Liver (tissue), 9 donors: ENCODE data around the gene SIK3. TPM values are rescaled to one million over a fixed set of nuclear protein-coding genes. Genes with fewer than 3 reads are reported as not detected.

ENCODE experiments used
- DNase-seq: peaks from one replicate; pipeline ENCODE4 v3.0.0-alpha.2; 2017; ENCODE audit warnings: low spot score
- H3K27ac ChIP-seq, 2 donors: one replicate each; pipeline ENCODE4 v1.7.0; 2013; ENCODE audit warnings: inconsistent platforms in 2 of 2, low read length in 2 of 2, control low read depth in 1 of 2, low read depth in 1 of 2, mild to moderate bottlenecking in 1 of 2
- H3K27me3 ChIP-seq, 4 donors: one replicate each; pipeline versions ENCODE4 v1.6.1 to v1.7.0; 2013; ENCODE audit warnings: low read length in 3 of 4, inconsistent platforms in 1 of 4, mild to moderate bottlenecking in 1 of 4, moderate library complexity in 1 of 4; ENCODE audit not compliant: control insufficient read depth in 4 of 4, insufficient read depth in 4 of 4
- H3K36me3 ChIP-seq, 4 donors: one replicate each; pipeline versions ENCODE4 v1.6.1 to v1.7.0; 2013; ENCODE audit warnings: low read length in 3 of 4, mild to moderate bottlenecking in 3 of 4, low read depth in 1 of 4, moderate library complexity in 1 of 4; ENCODE audit not compliant: control insufficient read depth in 4 of 4, insufficient read depth in 3 of 4
- H3K4me1 ChIP-seq, 4 donors: one replicate each; pipeline versions ENCODE4 v1.6.1 to v1.7.0; 2013; ENCODE audit warnings: low read length in 3 of 4, mild to moderate bottlenecking in 3 of 4, moderate library complexity in 1 of 4; ENCODE audit not compliant: control insufficient read depth in 4 of 4, insufficient read depth in 4 of 4
- H3K4me3 ChIP-seq, 3 donors: one replicate each; pipeline versions ENCODE4 v1.6.1 to v1.7.0; 2013; ENCODE audit warnings: low read length in 3 of 3, control low read depth in 1 of 3, low read depth in 1 of 3, mild to moderate bottlenecking in 1 of 3
- H3K9ac ChIP-seq, 2 donors: one replicate each; pipeline ENCODE4 v1.7.0; 2013; ENCODE audit warnings: low read length in 2 of 2, mild to moderate bottlenecking in 2 of 2, moderate library complexity in 2 of 2, control low read depth in 1 of 2, low read depth in 1 of 2
- H3K9me3 ChIP-seq, 4 donors: one replicate each; pipeline versions ENCODE4 v1.6.1 to v1.7.0; 2013; ENCODE audit warnings: low read length in 3 of 4; ENCODE audit not compliant: control insufficient read depth in 4 of 4
- FOXA1 ChIP-seq: IDR thresholded peaks from 2 replicates; pipeline ENCODE4 v1.6.1; 2016; ENCODE audit warnings: antibody characterized with exemption
- FOXA2 ChIP-seq: IDR thresholded peaks from 2 replicates; pipeline ENCODE4 v1.6.1; 2016; ENCODE audit warnings: antibody characterized with exemption
- GABPA ChIP-seq, 2 donors: IDR thresholded peaks in 1 of 2; conservative IDR thresholded peaks in 1 of 2; 2 replicates each; pipeline ENCODE4 v1.6.1; 2016; ENCODE audit warnings: antibody characterized with exemption in 2 of 2, mild to moderate bottlenecking in 1 of 2, moderate library complexity in 1 of 2
- HNF4A ChIP-seq, 2 donors: conservative IDR thresholded peaks; 2 replicates each; pipeline ENCODE4 v1.6.1; 2016; ENCODE audit warnings: antibody characterized with exemption in 2 of 2, mild to moderate bottlenecking in 2 of 2
- JUND ChIP-seq, 2 donors: IDR thresholded peaks; 2 replicates each; pipeline ENCODE4 v1.6.1; 2016; ENCODE audit warnings: antibody characterized with exemption in 2 of 2
- NR2F2 ChIP-seq: IDR thresholded peaks from 2 replicates; pipeline ENCODE4 v1.6.1; 2016; ENCODE audit warnings: antibody characterized with exemption
- RAD21 ChIP-seq, 2 donors: IDR thresholded peaks; 2 replicates each; pipeline ENCODE4 v1.6.1; 2016; ENCODE audit warnings: antibody characterized with exemption in 2 of 2, mild to moderate bottlenecking in 2 of 2
- RXRA ChIP-seq, 2 donors: IDR thresholded peaks; 2 replicates each; pipeline ENCODE4 v1.6.1; 2017 to 2018; ENCODE audit warnings: antibody characterized with exemption in 2 of 2, mild to moderate bottlenecking in 1 of 2
- SP1 ChIP-seq: IDR thresholded peaks from 2 replicates; pipeline ENCODE4 v1.6.1; 2018; ENCODE audit warnings: antibody characterized with exemption, mild to moderate bottlenecking
- TAF1 ChIP-seq: conservative IDR thresholded peaks from 2 replicates; pipeline ENCODE4 v1.6.1; 2016; ENCODE audit warnings: antibody characterized with exemption, mild to moderate bottlenecking
- YY1 ChIP-seq: IDR thresholded peaks from 2 replicates; pipeline ENCODE4 v1.6.1; 2016; ENCODE audit warnings: antibody characterized with exemption, mild to moderate bottlenecking
- WGBS: extraction: QIAGEN DNeasy Blood & Tissue Kit; methylation state at CpG from one replicate; pipeline ENCODE4 v1.1.7; 2013; 5-methylcytosine and 5-hydroxymethylcytosine counted together
- polyA plus RNA-seq, 2 donors: library from polyadenylated mRNA; stranded (reverse) in 1 of 2; unstranded in 1 of 2; fragments of 200-250 nt in 1 of 2; fragments of >200 nt in 1 of 2; fragmentation: Nextera tagmentation in 1 of 2; extraction: Ambion mirVana in 1 of 2; gene quantifications; one replicate each; pipeline versions ENCODE4 v1.2.1 to v1.2.3, GENCODE V29; 2013 to 2015
- total RNA-seq, 2 donors: library from RNA; depleted of rRNA; stranded (reverse); fragments of >200 nt; gene quantifications; one replicate each; pipeline ENCODE4 v1.2.3, GENCODE V29; 2014
- TF ChIP-seq, protein P1 (sequence below): fragments of 150-350 bp; IDR thresholded peaks from 2 replicates; pipeline ENCODE4 v1.5.1; 2017; ENCODE audit warnings: improper control_type of control experiment, low read depth, low read length; ENCODE audit not compliant: missing input control
- TF ChIP-seq, protein P2 (sequence below): IDR thresholded peaks from 2 replicates; pipeline ENCODE4 v1.6.1; 2016; ENCODE audit warnings: antibody characterized with exemption
- TF ChIP-seq, protein P3 (sequence below): IDR thresholded peaks from 2 replicates; pipeline ENCODE4 v1.6.1; 2016; ENCODE audit warnings: antibody characterized with exemption
- TF ChIP-seq, protein P4 (sequence below): IDR thresholded peaks from 2 replicates; pipeline ENCODE4 v1.6.1; 2016; ENCODE audit warnings: antibody characterized with exemption
- donor health status: healthy.
- donor health status: healthy.
- donor health status: healthy.
- donor health status: healthy.
- donor health status: healthy.

Gene SIK3
- total and polyA plus RNA-seq, 4 donors: 6.9 to 52.4 (median 14.4) TPM

DNA sequence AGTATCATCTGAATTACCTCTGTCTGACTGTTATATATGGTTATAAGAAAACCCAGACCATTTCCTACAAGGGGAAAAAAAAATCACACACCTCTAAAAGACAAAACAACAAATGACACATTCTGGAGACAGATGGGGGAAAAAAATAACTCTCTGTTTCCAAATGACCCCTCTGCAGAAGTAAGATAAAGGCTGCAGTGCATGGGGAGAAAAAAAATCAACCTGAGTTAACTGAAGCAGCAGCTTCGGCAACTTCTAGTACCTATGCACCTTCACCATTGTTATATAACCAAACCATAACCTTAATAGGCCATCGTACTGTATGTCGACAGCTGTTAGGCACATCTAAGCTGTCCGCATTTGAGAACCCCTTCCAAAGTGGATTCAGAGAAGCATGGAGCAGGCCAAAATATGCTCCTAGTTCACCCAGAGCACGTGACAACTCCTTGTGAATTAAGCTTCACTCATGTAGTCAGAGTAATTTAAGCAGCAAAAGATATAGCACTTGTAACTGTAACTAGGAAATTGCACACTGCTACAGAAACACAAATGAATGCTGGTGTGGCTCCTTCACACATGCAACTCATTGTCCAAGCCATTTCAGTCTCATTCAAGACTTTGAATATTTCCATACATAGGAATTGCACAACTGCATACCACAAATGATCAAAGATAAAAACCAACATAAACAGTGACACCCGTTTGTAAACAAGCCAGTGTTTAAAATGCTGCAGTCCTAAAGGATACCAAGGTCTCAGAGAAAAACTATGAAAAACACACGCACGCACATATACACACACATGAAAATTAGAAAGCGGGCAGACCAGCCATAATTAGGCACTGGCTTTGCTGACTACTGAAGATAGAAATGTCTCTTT lies 2.7 kb downstream of the SIK3 start:
- TF ChIP-seq HNF4A (conservative IDR thresholded peaks at IDR 0.05) (no peak), RXRA (IDR thresholded peaks at IDR 0.05) (no peak), FOXA1 (no peak), JUND (IDR thresholded peaks at IDR 0.05) (no peak)
- Histone ChIP-seq H3K4me3 (peak overlapping the region; percentile 5 to 96 (median 28)), H3K4me1 (peaks cover 5 to 71% (median 46%) of the 10 kb centered on the region in 4 donors)

DNA sequence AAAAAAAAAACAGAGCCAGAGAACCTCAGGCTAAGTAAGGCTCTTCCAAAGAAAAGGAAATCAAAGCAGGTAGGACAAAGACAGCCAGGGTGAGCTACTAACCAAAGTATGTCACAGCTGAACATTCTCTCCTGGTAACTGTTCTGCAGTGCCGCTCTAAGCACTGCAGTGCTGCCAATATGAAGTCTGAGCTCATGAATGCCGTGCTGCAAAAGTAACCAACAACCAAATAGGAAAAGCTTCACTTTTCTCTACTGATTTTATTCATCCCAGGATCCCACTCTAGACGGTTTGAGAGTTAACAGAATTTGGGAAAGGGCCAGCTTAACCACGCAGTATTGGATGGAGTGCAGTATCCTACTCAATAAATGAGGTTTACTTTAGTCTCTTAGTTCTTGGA lies 3.5 kb downstream of the SIK3 start:
- WGBS: 20% methylated on average over 4 of the region's 4 CpGs
- peak overlapping the region in 1 of 2 donors; percentile 24 for H3K9ac ChIP-seq
- no peaks in the 10 kb centered on the region for H3K27me3 ChIP-seq
- H3K9me3 ChIP-seq: no peaks in the 10 kb centered on the region
- no peaks in the 10 kb centered on the region for H3K36me3 ChIP-seq
- no peak for DNase-seq
- peak overlapping the region; percentile 36 to 41 for H3K27ac ChIP-seq
- TF ChIP-seq, protein P1, sequence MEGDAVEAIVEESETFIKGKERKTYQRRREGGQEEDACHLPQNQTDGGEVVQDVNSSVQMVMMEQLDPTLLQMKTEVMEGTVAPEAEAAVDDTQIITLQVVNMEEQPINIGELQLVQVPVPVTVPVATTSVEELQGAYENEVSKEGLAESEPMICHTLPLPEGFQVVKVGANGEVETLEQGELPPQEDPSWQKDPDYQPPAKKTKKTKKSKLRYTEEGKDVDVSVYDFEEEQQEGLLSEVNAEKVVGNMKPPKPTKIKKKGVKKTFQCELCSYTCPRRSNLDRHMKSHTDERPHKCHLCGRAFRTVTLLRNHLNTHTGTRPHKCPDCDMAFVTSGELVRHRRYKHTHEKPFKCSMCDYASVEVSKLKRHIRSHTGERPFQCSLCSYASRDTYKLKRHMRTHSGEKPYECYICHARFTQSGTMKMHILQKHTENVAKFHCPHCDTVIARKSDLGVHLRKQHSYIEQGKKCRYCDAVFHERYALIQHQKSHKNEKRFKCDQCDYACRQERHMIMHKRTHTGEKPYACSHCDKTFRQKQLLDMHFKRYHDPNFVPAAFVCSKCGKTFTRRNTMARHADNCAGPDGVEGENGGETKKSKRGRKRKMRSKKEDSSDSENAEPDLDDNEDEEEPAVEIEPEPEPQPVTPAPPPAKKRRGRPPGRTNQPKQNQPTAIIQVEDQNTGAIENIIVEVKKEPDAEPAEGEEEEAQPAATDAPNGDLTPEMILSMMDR: no peak
- peak in 1 of 2 donors; percentile 25 for TF ChIP-seq RAD21 (IDR thresholded peaks at IDR 0.05)
- peaks cover 5 to 72% (median 46%) of the 10 kb centered on the region in 4 donors for H3K4me1 ChIP-seq
- peak overlapping the region in 1 of 3 donors; percentile 7 for H3K4me3 ChIP-seq

More for the DNA sequence above, 2.7 kb downstream of the SIK3 start:
- Histone ChIP-seq H3K27ac (peak overlapping the region; percentile 92 to 94), H3K9me3 (no peaks in the 10 kb centered on the region), H3K36me3 (no peaks in the 10 kb centered on the region), H3K9ac (peak overlapping the region; percentile 34 to 54), H3K27me3 (no peaks in the 10 kb centered on the region)
- WGBS: 23% methylated on average over 9 of the region's 9 CpGs
- no peak for DNase-seq

DNA sequence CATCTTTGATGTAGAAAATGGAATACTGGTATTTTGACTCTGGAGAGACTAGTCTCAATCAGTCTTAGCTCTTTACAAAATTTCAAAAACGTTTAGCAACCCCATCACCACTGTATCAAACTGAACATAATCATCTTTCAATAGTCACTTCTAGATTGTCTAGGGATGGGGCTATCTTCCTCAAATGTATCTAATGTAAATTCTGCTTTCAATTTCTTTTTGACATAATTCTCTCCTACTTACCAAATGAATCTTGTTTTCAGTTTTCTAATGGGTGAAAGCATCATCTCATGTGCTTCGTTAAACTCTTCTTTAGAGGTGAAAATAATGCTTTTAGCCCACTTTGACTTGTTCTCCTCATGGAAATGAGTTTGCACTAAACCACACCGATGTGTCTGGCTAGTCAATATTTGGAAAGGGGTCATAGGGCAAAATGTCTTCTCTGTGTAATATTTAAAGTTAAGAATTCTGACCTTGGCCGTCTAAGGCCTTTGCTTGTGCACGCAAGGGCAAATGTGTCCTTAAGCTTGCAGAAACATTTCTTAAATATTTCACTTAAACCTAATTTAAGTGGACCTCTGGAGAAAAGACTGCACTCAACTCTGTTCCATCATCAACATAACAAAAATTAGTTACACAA lies 5.2 kb downstream of the SIK3 start:
- H3K4me1 ChIP-seq: peaks cover 5 to 60% (median 38%) of the 10 kb centered on the region in 4 donors
- no peaks in the 10 kb centered on the region for H3K9me3 ChIP-seq
- H3K9ac ChIP-seq: no peak overlapping the region
- peak overlapping the region in 1 of 2 donors; percentile 17 for H3K27ac ChIP-seq
- peak; percentile 26 for TF ChIP-seq SP1
- no peak for TF ChIP-seq GABPA (IDR thresholded peaks at IDR 0.05 in 1 of 2, conservative IDR thresholded peaks at IDR 0.05 in 1 of 2)
- no peak for TF ChIP-seq JUND (IDR thresholded peaks at IDR 0.05)
- TF ChIP-seq FOXA1: no peak
- TF ChIP-seq RXRA (IDR thresholded peaks at IDR 0.05): peak; percentile 25 to 44
- TF ChIP-seq, protein P2, sequence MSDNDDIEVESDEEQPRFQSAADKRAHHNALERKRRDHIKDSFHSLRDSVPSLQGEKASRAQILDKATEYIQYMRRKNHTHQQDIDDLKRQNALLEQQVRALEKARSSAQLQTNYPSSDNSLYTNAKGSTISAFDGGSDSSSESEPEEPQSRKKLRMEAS: no peak
- TF ChIP-seq NR2F2: peak; percentile 21
- TF ChIP-seq HNF4A (conservative IDR thresholded peaks at IDR 0.05): peak; percentile 49 to 58
- TF ChIP-seq, protein P3, sequence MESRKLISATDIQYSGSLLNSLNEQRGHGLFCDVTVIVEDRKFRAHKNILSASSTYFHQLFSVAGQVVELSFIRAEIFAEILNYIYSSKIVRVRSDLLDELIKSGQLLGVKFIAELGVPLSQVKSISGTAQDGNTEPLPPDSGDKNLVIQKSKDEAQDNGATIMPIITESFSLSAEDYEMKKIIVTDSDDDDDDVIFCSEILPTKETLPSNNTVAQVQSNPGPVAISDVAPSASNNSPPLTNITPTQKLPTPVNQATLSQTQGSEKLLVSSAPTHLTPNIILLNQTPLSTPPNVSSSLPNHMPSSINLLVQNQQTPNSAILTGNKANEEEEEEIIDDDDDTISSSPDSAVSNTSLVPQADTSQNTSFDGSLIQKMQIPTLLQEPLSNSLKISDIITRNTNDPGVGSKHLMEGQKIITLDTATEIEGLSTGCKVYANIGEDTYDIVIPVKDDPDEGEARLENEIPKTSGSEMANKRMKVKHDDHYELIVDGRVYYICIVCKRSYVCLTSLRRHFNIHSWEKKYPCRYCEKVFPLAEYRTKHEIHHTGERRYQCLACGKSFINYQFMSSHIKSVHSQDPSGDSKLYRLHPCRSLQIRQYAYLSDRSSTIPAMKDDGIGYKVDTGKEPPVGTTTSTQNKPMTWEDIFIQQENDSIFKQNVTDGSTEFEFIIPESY: no peak
- peak; percentile 17 for TF ChIP-seq YY1
- peak in 1 of 2 donors; percentile 12 for TF ChIP-seq RAD21 (IDR thresholded peaks at IDR 0.05)
- TF ChIP-seq, protein P1: no peak
- TF ChIP-seq, protein P4, sequence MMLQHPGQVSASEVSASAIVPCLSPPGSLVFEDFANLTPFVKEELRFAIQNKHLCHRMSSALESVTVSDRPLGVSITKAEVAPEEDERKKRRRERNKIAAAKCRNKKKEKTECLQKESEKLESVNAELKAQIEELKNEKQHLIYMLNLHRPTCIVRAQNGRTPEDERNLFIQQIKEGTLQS: no peak
- no peak for TF ChIP-seq TAF1
- no peak for TF ChIP-seq FOXA2
- DNase-seq: no peak
- H3K36me3 ChIP-seq: no peaks in the 10 kb centered on the region
- 28% methylated on average over 5 of the region's 5 CpGs for WGBS
- H3K27me3 ChIP-seq: no peaks in the 10 kb centered on the region
- H3K4me3 ChIP-seq: no peak overlapping the region
